Ovary (tissue), 3 donors: Measurements from ENCODE around the gene POU2AF1.

ENCODE experiments used
- EP300 ChIP-seq: sonication (generic); formaldehyde crosslinking; IDR thresholded peaks from one replicate; pipeline ENCODE4 v1.6.1; 2017; ENCODE audit warnings: antibody characterized with exemption
- POLR2A ChIP-seq: fragments of 450-650 bp; IDR thresholded peaks from one replicate; pipeline ENCODE4 v1.6.1; 2017; ENCODE audit warnings: antibody characterized with exemption, mild to moderate bottlenecking, moderate library complexity
- TF ChIP-seq, protein P1 (sequence below), 3 donors: fragments of 450-650 bp in 2 of 3; fragments of 200-600 bp in 1 of 3; IDR thresholded peaks; one replicate each; pipeline versions ENCODE4 v1.5.1 to v1.8.0; 2016 to 2022; ENCODE audit warnings: antibody characterized with exemption in 3 of 3, mild to moderate bottlenecking in 1 of 3
- donor health status: DM: no; HTN: no; CAD: no.

DNA sequence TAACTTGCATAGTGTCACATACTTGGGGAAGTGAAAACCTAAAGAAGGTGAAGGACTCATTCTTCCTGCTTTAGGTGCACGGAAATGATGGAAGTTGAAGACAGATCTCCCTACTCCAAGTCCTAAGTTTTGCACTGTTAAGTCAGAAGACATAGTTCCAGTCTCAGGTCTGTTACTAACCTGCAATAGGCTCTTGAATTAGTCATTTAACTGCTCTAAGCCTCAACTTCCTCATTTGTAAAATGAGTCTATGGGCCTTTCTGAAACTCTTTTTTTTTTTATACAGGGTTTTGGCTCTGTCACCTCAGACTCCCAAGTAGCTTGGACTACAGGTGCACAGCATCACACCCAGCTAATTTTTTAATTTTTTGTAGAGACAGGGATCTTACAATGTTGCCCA, 30.8 kb upstream of the POU2AF1 start:
- TF ChIP-seq, protein P1, sequence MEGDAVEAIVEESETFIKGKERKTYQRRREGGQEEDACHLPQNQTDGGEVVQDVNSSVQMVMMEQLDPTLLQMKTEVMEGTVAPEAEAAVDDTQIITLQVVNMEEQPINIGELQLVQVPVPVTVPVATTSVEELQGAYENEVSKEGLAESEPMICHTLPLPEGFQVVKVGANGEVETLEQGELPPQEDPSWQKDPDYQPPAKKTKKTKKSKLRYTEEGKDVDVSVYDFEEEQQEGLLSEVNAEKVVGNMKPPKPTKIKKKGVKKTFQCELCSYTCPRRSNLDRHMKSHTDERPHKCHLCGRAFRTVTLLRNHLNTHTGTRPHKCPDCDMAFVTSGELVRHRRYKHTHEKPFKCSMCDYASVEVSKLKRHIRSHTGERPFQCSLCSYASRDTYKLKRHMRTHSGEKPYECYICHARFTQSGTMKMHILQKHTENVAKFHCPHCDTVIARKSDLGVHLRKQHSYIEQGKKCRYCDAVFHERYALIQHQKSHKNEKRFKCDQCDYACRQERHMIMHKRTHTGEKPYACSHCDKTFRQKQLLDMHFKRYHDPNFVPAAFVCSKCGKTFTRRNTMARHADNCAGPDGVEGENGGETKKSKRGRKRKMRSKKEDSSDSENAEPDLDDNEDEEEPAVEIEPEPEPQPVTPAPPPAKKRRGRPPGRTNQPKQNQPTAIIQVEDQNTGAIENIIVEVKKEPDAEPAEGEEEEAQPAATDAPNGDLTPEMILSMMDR (IDR thresholded peaks at IDR 0.05) = no peak
- TF ChIP-seq POLR2A (no peak), EP300 (no peak)
